ENCODE data around the gene TNFAIP8L3.

DNA sequence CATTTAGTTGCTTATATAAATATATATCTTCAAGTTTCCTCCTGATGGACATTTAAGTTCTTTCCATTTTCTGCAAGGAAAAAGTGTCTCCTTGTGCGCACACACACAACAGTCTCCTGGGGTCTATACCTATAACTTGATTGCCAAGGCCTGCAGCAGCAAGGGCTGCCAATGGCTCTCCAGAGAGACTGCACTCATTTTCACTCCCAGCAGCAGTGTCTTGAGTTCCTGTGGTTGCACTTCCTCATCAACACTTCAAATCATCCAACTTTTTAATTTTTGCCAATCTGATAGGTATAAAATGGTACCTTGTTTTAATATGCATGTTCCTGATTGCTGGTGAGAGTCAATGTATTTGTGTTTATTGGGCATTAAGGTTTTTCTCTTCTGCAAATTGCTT, 23.1 kb downstream of the TNFAIP8L3 start:
- TF ChIP-seq CTBP1 (IDR thresholded peaks at IDR 0.05; ENCODE audit: borderline replicate concordance) (no peak), SUZ12 (IDR thresholded peaks at IDR 0.05) (no peak), SP1 (IDR thresholded peaks at IDR 0.05) (no peak), HDGF (IDR thresholded peaks at IDR 0.05; ENCODE audit: borderline replicate concordance) (no peak), TARDBP (IDR thresholded peaks at IDR 0.05) (no peak), LEF1 (IDR thresholded peaks at IDR 0.05; ENCODE audit: borderline replicate concordance) (no peak), FOXM1 (IDR thresholded peaks at IDR 0.05; ENCODE audit: borderline replicate concordance) (no peak), FOXA1 (IDR thresholded peaks at IDR 0.05) (no peak), FOXK2 (IDR thresholded peaks at IDR 0.05) (no peak), ELF4 (IDR thresholded peaks at IDR 0.05) (no peak)
- TF ChIP-seq, protein P1, sequence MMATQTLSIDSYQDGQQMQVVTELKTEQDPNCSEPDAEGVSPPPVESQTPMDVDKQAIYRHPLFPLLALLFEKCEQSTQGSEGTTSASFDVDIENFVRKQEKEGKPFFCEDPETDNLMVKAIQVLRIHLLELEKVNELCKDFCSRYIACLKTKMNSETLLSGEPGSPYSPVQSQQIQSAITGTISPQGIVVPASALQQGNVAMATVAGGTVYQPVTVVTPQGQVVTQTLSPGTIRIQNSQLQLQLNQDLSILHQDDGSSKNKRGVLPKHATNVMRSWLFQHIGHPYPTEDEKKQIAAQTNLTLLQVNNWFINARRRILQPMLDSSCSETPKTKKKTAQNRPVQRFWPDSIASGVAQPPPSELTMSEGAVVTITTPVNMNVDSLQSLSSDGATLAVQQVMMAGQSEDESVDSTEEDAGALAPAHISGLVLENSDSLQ (IDR thresholded peaks at IDR 0.05) = no peak

Measured in HEK293T (cell line).